GM19452 (cell line): ENCODE data around the gene OR2W3.
A peak's percentile ranks its signal among the peaks of the same experiment; 100 is the strongest.

Experiments used
- ATAC-seq: cut with Tn5 transposase; IDR thresholded peaks from one replicate; pipeline ENCODE4 v1.9.1; 2021; ENCODE audit not compliant: unreplicated experiment

Gene OR2W3

GRCh38 chr1:247914941-247915662 is 19.7 kb downstream of the OR2W3 start:
- no peak for ATAC-seq

- ATAC-seq = no peak
Observed at GRCh38 chr1:247919952-247920351, 24.6 kb downstream of the OR2W3 start, which contains the start of gene OR2T8. TSS of gene OR2T8 (plus strand) at chr1:247920252. CDS start at chr1:247921018, 766 bp downstream.

GRCh38 chr1:247923941-247924340 is 28.6 kb downstream of the OR2W3 start:
- ATAC-seq = no peak

GRCh38 chr1:247924868-247925267 is 29.5 kb downstream of the OR2W3 start, which contains the start of gene OR2AJ1:
TSS of gene OR2AJ1 (plus strand) at chr1:247924889. CDS start at chr1:247933769, 8,880 bp downstream.
- ATAC-seq = no peak

- ATAC-seq = no peak
Observed at GRCh38 chr1:247933989-247934388, 38.6 kb downstream of the OR2W3 start.

GRCh38 chr1:247935781-247936180 is 40.4 kb downstream of the OR2W3 start:
- ATAC-seq = no peak

GRCh38 chr1:247936415-247936814 is 41.0 kb downstream of the OR2W3 start:
- no peak for ATAC-seq

- ATAC-seq = peak; percentile 100
Observed at GRCh38 chr1:247936965-247937734, 41.8 kb downstream of the OR2W3 start.

- ATAC-seq = no peak
Observed at GRCh38 chr1:247942624-247943023, 47.2 kb downstream of the OR2W3 start.
